PFSK-1 (cell line): Measurements from ENCODE around the gene CC2D2A.

ENCODE experiments used
- FOXP2 ChIP-seq: optimal IDR thresholded peaks from 2 replicates; pipeline ENCODE3; 2011; ENCODE audit warnings: borderline replicate concordance, control low read depth, inconsistent platforms; ENCODE audit not compliant: insufficient read depth; ENCODE audit errors: extremely low read length, extremely low read depth
- POLR2AphosphoS5 ChIP-seq: IDR thresholded peaks from 2 replicates; pipeline ENCODE4 v1.6.1; 2012; ENCODE audit warnings: low read depth, mild to moderate bottlenecking, control low read depth, low read length, moderate library complexity
- REST ChIP-seq, 2 experiments: IDR thresholded peaks; 2 replicates each; pipeline versions ENCODE4 v1.6.1 to v1.8.0; 2011 to 2012; ENCODE audit warnings: low read depth in 2 of 2, low read length in 2 of 2, control low read depth in 1 of 2, inconsistent platforms in 1 of 2, mild to moderate bottlenecking in 1 of 2, moderate library complexity in 1 of 2; ENCODE audit not compliant: insufficient read depth in 1 of 2
- SIN3A ChIP-seq: IDR thresholded peaks from 2 replicates; pipeline ENCODE4 v1.6.1; 2012; ENCODE audit warnings: mild to moderate bottlenecking, low read length, moderate library complexity, borderline replicate concordance; ENCODE audit not compliant: insufficient read depth
- TAF1 ChIP-seq: IDR thresholded peaks from 2 replicates; pipeline ENCODE4 v1.6.1; 2012; ENCODE audit warnings: low read length, control low read depth, borderline replicate concordance; ENCODE audit not compliant: insufficient read depth

CC2D2A gene

GRCh38 chr4:15434091-15434490 is 35.6 kb upstream of the CC2D2A start:
- TF ChIP-seq SIN3A (no peak), POLR2AphosphoS5 (no peak), TAF1 (no peak), FOXP2 (no peak), REST (IDR thresholded peaks at IDR 0.05; ENCODE audit: insufficient read depth in 1 of 2, low read depth in 2 of 2, low read length in 2 of 2) (no peak)

GRCh38 chr4:15434676-15435075 is 35.0 kb upstream of the CC2D2A start:
- no peak for TF ChIP-seq FOXP2
- TF ChIP-seq SIN3A, result no peak
- no peak for TF ChIP-seq TAF1
- TF ChIP-seq POLR2AphosphoS5, result no peak
- TF ChIP-seq REST (IDR thresholded peaks at IDR 0.05; ENCODE audit: insufficient read depth in 1 of 2, low read depth in 2 of 2, low read length in 2 of 2), result no peak

- no peak for TF ChIP-seq FOXP2
- TF ChIP-seq REST (IDR thresholded peaks at IDR 0.05; ENCODE audit: insufficient read depth in 1 of 2, low read depth in 2 of 2, low read length in 2 of 2), result no peak
- no peak for TF ChIP-seq SIN3A
- no peak for TF ChIP-seq TAF1
- no peak for TF ChIP-seq POLR2AphosphoS5
These were observed 33.2 kb upstream of the CC2D2A start for GRCh38 chr4:15436513-15436912.

- TF ChIP-seq TAF1 (no peak), SIN3A (no peak), FOXP2 (no peak), REST (IDR thresholded peaks at IDR 0.05; ENCODE audit: insufficient read depth in 1 of 2, low read depth in 2 of 2, low read length in 2 of 2) (no peak), POLR2AphosphoS5 (no peak)
These were observed 30.6 kb upstream of the CC2D2A start for GRCh38 chr4:15438939-15439524.
